Measurements from ENCODE around the gene MED9. TPM values are rescaled to one million over a fixed set of nuclear protein-coding genes. Genes with fewer than 3 reads are reported as not detected.

Gene MED9
- total RNA-seq, 1 donor from 2014 or later: 20.1 TPM

DNA sequence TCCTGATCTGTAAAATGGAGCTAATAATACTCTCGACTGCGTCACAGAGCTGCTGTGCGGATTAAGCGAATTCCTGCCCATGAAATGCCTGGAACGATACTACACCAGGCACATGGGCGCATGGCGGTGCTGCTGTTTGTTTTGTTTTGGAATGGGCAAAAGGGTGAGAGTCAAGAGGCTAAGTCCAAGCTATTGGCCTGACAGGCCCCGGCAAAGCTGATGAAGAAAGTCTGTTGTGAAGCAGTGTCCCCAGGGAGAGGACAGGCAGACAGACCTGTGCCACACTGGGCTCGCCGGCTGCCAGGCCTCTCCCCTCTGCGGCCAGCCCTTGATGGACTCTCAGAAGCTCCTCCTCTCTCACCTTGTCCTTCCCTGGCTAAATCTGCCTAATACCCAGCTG lies 50.7 kb downstream of the MED9 start:
- H3K36me3 Mint-ChIP-seq: no peaks in the 10 kb centered on the region
- DNase-seq (ENCODE audit: low spot score in 2 of 2, unreplicated experiment in 2 of 2): no peak
- peaks cover 6% of the 10 kb centered on the region for H3K9me3 Mint-ChIP-seq
- H3K4me3 Mint-ChIP-seq: no peak overlapping the region
- H3K27me3 Mint-ChIP-seq (ENCODE audit: low read depth): no peaks in the 10 kb centered on the region
- TF ChIP-seq, protein P1, sequence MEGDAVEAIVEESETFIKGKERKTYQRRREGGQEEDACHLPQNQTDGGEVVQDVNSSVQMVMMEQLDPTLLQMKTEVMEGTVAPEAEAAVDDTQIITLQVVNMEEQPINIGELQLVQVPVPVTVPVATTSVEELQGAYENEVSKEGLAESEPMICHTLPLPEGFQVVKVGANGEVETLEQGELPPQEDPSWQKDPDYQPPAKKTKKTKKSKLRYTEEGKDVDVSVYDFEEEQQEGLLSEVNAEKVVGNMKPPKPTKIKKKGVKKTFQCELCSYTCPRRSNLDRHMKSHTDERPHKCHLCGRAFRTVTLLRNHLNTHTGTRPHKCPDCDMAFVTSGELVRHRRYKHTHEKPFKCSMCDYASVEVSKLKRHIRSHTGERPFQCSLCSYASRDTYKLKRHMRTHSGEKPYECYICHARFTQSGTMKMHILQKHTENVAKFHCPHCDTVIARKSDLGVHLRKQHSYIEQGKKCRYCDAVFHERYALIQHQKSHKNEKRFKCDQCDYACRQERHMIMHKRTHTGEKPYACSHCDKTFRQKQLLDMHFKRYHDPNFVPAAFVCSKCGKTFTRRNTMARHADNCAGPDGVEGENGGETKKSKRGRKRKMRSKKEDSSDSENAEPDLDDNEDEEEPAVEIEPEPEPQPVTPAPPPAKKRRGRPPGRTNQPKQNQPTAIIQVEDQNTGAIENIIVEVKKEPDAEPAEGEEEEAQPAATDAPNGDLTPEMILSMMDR (IDR thresholded peaks at IDR 0.05; ENCODE audit: unreplicated experiment): no peak
- no peak overlapping the region for H3K27ac Mint-ChIP-seq
- peaks cover 7% of the 10 kb centered on the region for H3K4me1 Mint-ChIP-seq

DNA sequence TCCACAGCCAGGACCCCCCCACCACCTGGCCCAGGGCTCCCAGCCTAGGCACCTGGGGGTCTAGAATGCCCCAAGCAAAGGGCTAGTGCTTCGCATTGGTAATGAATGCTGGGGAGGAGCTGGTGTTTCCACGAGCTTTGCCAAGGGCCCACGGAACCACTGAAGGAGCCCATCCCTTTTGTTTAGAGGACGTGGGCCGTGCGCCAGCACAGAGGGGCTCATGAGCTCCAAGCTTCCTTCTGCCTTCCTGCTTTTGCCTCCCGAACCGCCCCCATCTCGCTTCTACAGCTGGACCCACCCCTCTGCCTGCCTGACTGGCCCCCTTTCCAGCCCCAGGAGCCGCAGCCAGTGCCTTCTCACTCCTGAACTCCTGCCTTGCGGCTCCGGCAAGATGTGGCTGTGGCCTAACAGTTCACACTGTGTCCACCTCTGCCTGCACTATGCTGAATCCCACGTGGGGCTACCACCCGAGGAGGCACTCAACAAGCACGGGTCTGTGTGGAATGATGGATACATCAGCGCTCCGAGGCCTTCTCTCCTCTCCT lies 51.2 kb downstream of the MED9 start:
- Mint-ChIP-seq H3K4me3 (no peak overlapping the region), H3K36me3 (no peaks in the 10 kb centered on the region), H3K9me3 (peaks cover 6% of the 10 kb centered on the region), H3K27ac (no peak overlapping the region), H3K27me3 (ENCODE audit: low read depth) (no peaks in the 10 kb centered on the region), H3K4me1 (peaks cover 2% of the 10 kb centered on the region)
- TF ChIP-seq, protein P1 (IDR thresholded peaks at IDR 0.05; ENCODE audit: unreplicated experiment): no peak
- DNase-seq (ENCODE audit: low spot score in 2 of 2, unreplicated experiment in 2 of 2): no peak

DNA sequence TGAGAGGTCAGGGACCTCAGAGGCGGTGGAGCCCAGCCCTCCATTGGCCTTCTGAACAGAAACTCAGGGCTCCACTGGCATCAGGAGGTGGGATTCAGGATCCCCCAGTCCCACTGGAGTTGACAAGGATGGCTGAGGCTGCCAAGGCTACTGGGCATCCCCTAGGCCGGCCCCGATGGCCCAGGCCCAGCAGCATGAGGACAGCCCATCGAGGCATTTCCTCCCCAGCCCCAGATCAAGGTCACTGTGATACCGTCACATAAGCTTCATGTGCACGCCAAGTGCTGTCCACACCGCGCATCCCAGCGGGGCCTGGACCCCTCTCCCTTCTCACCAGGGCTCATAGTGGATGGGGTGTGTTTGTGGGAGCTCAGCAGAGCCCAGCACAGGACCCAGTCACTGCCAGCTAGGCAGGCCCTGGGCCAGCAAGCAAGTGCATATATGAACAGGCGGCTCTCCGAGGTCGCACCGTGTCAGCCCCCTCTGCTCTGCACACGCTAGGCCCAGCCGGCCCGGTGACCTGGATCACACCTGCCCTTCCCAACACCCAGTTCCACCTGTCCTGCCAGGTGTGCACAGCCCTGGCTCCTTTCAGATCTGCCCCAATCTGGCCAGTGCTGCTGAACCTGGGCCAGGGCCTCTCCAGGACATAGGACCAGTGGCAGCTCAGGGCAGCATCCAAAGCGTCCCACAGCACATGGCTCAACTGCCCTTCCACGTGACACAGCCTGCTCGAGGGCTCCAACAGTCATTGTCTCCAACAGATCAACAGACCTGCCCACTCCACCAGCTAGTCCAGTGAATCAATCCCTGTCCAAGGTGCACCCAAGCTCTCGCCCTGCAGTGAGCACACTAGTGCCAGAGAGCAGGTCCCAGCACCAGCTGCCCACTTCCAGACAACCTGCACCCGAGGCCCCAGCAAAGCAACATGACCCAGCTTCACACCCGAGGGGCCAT lies 52.2 kb downstream of the MED9 start:
- Mint-ChIP-seq H3K36me3 (no peaks in the 10 kb centered on the region), H3K27me3 (ENCODE audit: low read depth) (no peaks in the 10 kb centered on the region), H3K27ac (no peak overlapping the region), H3K4me3 (no peak overlapping the region), H3K9me3 (peaks cover 6% of the 10 kb centered on the region), H3K4me1 (peaks cover 2% of the 10 kb centered on the region)
- DNase-seq (ENCODE audit: low spot score in 2 of 2, unreplicated experiment in 2 of 2): no peak
- TF ChIP-seq, protein P1 (IDR thresholded peaks at IDR 0.05; ENCODE audit: unreplicated experiment): no peak

GRCh38 chr17:17531156-17531555 lies 54.4 kb downstream of the MED9 start:
- H3K9me3 Mint-ChIP-seq: peaks cover 6% of the 10 kb centered on the region
- H3K36me3 Mint-ChIP-seq: no peaks in the 10 kb centered on the region
- H3K4me3 Mint-ChIP-seq: no peak overlapping the region

GRCh38 chr17:17532991-17533390 lies 56.2 kb downstream of the MED9 start:
- Mint-ChIP-seq H3K27ac (no peak overlapping the region), H3K36me3 (no peaks in the 10 kb centered on the region), H3K9me3 (peaks cover 6% of the 10 kb centered on the region), H3K4me1 (peaks cover 2% of the 10 kb centered on the region), H3K27me3 (ENCODE audit: low read depth) (no peaks in the 10 kb centered on the region), H3K4me3 (no peak overlapping the region)
- TF ChIP-seq, protein P1 (IDR thresholded peaks at IDR 0.05; ENCODE audit: unreplicated experiment): no peak
- DNase-seq (ENCODE audit: low spot score in 2 of 2, unreplicated experiment in 2 of 2): no peak

More at GRCh38 chr17:17531156-17531555, 54.4 kb downstream of the MED9 start:
- DNase-seq (ENCODE audit: low spot score in 2 of 2, unreplicated experiment in 2 of 2): no peak
- H3K27ac Mint-ChIP-seq: no peak overlapping the region
- TF ChIP-seq, protein P1 (IDR thresholded peaks at IDR 0.05; ENCODE audit: unreplicated experiment): no peak
- H3K4me1 Mint-ChIP-seq: peaks cover 2% of the 10 kb centered on the region
- no peaks in the 10 kb centered on the region for H3K27me3 Mint-ChIP-seq (ENCODE audit: low read depth)
